RWPE2 (cell line): ENCODE results near the gene NRGN.

Source experiments
- ATAC-seq: fragments of 200-7000 bp; cut with Tn5 transposase; 3 replicates; pipeline ENCODE4 v1.9.1; 2021; ENCODE audit warnings: low read depth
- DNase-seq: peaks from one replicate; pipeline ENCODE4 v3.0.0-alpha.2; 2020; ENCODE audit warnings: low spot score
- H3K27ac ChIP-seq: fragments of 450-650 bp; 2 replicates; pipeline ENCODE4 v1.5.1; 2017; ENCODE audit warnings: mild to moderate bottlenecking; ENCODE audit not compliant: poor library complexity, severe bottlenecking
- H3K27me3 ChIP-seq: fragments of 250-450 bp; sonication (Bioruptor Pico); 2 replicates; pipeline ENCODE4 v1.5.1; 2021; ENCODE audit warnings: mild to moderate bottlenecking, moderate library complexity; ENCODE audit not compliant: insufficient read depth, poor library complexity, severe bottlenecking
- H3K36me3 ChIP-seq: fragments of 250-450 bp; sonication (Bioruptor Pico); 2 replicates; pipeline ENCODE4 v1.5.1; 2020; ENCODE audit warnings: low read depth, mild to moderate bottlenecking, moderate library complexity
- H3K4me1 ChIP-seq: fragments of 250-450 bp; sonication (Bioruptor Pico); 2 replicates; pipeline ENCODE4 v1.5.1; 2021; ENCODE audit warnings: mild to moderate bottlenecking, moderate library complexity; ENCODE audit not compliant: insufficient read depth, poor library complexity, severe bottlenecking
- H3K4me3 ChIP-seq: fragments of 250-450 bp; sonication (Bioruptor Pico); 2 replicates; pipeline ENCODE4 v1.5.1; 2021; ENCODE audit warnings: mild to moderate bottlenecking, moderate library complexity; ENCODE audit not compliant: severe bottlenecking
- H3K9me3 ChIP-seq: fragments of 250-450 bp; sonication (Bioruptor Pico); 2 replicates; pipeline ENCODE4 v1.5.1; 2021; ENCODE audit warnings: mild to moderate bottlenecking, moderate library complexity; ENCODE audit not compliant: severe bottlenecking
- TF ChIP-seq, protein P1 (sequence below): fragments of 450-650 bp; IDR thresholded peaks from one replicate; pipeline ENCODE4 v1.5.1; 2017; ENCODE audit warnings: mild to moderate bottlenecking, moderate library complexity; ENCODE audit not compliant: poor library complexity, severe bottlenecking

NRGN gene

GRCh38 chr11:124762105-124762623 lies 22.4 kb downstream of the NRGN start, which contains the start of gene ESAM:
TSS of gene ESAM (minus strand) at chr11:124762290. CDS start at chr11:124762154, 136 bp downstream.
- Histone ChIP-seq H3K4me3 (peak within 1 kb of the TSS; percentile 35), H3K27me3 (peaks cover 27% of the 10 kb centered on the region), H3K27ac (no peak within 1 kb of the TSS), H3K9me3 (no peaks in the 10 kb centered on the region), H3K4me1 (peaks cover 9% of the 10 kb centered on the region), H3K36me3 (peaks cover 10% of the 10 kb centered on the region)
- ATAC-seq (peak; percentile 43), DNase-seq (no peak)
- TF ChIP-seq, protein P1, sequence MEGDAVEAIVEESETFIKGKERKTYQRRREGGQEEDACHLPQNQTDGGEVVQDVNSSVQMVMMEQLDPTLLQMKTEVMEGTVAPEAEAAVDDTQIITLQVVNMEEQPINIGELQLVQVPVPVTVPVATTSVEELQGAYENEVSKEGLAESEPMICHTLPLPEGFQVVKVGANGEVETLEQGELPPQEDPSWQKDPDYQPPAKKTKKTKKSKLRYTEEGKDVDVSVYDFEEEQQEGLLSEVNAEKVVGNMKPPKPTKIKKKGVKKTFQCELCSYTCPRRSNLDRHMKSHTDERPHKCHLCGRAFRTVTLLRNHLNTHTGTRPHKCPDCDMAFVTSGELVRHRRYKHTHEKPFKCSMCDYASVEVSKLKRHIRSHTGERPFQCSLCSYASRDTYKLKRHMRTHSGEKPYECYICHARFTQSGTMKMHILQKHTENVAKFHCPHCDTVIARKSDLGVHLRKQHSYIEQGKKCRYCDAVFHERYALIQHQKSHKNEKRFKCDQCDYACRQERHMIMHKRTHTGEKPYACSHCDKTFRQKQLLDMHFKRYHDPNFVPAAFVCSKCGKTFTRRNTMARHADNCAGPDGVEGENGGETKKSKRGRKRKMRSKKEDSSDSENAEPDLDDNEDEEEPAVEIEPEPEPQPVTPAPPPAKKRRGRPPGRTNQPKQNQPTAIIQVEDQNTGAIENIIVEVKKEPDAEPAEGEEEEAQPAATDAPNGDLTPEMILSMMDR, result no peak

DNA sequence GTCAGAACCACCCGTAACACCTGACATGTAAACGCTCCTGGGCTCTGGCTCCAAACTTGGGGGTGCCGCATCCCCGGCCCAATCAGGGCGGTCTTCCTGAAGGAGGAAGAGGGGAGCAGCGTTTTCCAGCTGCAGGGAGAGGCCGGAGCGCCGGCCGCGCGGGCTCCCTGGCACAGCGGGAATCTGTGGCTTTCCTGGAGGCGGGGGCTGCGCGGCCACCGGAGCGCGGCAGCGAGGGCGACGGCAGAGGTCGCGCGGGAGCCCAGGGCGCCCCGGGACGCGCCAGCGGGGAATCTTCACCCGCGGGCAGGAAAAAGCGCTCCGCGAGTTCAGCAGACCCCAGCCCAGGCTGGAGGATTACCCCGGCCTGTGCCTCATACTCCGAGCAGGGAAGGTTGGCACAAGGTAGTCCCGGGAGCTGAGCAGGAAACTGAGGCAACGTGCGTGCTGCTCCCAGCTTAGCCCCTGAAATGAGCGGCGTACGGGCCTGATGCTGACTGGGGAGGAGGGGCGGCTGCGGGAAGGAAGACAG lies 22.9 kb downstream of the NRGN start:
- H3K9me3 ChIP-seq, result no peaks in the 10 kb centered on the region
- H3K4me3 ChIP-seq, result peak overlapping the region; percentile 35
- ATAC-seq, result peak; percentile 22
- TF ChIP-seq, protein P1, result no peak
- H3K36me3 ChIP-seq, result peaks cover 14% of the 10 kb centered on the region
- peaks cover 27% of the 10 kb centered on the region for H3K27me3 ChIP-seq
- H3K27ac ChIP-seq, result no peak overlapping the region
- DNase-seq, result no peak
- peaks cover 9% of the 10 kb centered on the region for H3K4me1 ChIP-seq

DNA sequence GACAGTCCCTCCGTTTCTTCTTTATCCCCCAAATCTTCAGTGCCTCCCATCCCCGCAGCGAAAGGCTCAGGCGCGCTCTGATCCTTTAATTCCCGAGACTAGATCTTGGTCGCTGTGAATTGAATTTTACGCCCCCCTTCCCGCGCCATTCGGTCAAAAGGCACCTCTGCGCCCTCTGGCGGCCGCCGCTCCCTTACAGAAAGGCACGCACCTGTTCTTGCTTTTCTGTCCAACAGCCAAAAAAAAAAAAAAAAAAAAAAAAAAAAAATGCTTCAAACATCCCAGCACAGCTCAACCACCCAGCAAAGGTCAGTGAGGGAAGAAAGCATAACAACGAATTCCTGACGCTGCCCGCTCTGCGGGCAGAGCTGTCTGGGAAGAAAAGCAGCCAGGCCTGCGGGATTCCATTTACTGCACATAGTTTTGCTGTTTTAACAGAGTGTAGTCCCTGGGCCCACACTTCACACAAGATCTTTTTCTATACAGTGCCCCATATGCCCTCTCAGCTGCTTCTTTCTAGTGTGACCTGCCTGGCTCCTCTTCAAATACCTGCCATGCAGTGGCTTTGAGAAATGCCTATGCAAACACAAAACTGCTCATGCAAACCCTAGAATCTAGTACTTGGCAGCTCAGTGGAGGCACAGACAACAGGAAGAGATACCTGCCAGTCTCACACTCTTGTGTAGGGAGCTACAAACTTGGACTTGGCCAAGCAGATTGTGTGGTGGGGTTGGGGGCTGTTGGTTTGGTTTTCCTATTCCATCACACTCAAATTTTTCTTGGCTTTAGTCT lies 23.6 kb downstream of the NRGN start:
- ATAC-seq, result peak; percentile 47
- Histone ChIP-seq H3K27ac (no peak overlapping the region), H3K36me3 (peaks cover 18% of the 10 kb centered on the region), H3K4me1 (peaks cover 2% of the 10 kb centered on the region), H3K4me3 (peak overlapping the region; percentile 35), H3K27me3 (peaks cover 23% of the 10 kb centered on the region), H3K9me3 (no peaks in the 10 kb centered on the region)
- peak; percentile 75 for DNase-seq
- TF ChIP-seq, protein P1, result peak; percentile 85

- Histone ChIP-seq H3K27ac (no peak overlapping the region), H3K36me3 (peaks cover 37% of the 10 kb centered on the region), H3K4me3 (no peak overlapping the region), H3K27me3 (peaks cover 15% of the 10 kb centered on the region), H3K4me1 (peaks cover 3% of the 10 kb centered on the region), H3K9me3 (no peaks in the 10 kb centered on the region)
- TF ChIP-seq, protein P1, result no peak
- no peak for ATAC-seq
- DNase-seq, result no peak
Observed at GRCh38 chr11:124766156-124766555, 26.4 kb downstream of the NRGN start.
